Measurements from ENCODE around the gene MS4A4A. TPM values are rescaled to one million over a fixed set of nuclear protein-coding genes. Genes with fewer than 3 reads are reported as not detected.

Gene MS4A4A
- total and polyA plus RNA-seq, 9 of the 15 experiments (the other 6 are each of a cell fraction or from before 2014, with no cell fraction given): 0.77 to 41.4 (median 10.1) TPM

- Histone ChIP-seq H3K79me2 (ENCODE audit: control insufficient read depth, insufficient read depth, low read length) (no peaks in the 10 kb centered on the region), H2AFZ (ENCODE audit: low read depth, low read length) (no peak overlapping the region), H3K27me3 (ENCODE audit: control insufficient read depth in 2 of 2, insufficient read depth in 2 of 2, low read length in 2 of 2) (no peaks in the 10 kb centered on the region), H3K4me1 (replicated peaks in 1 of 2; ENCODE audit: control insufficient read depth in 2 of 2, insufficient read depth in 2 of 2, low read length in 2 of 2) (no peaks in the 10 kb centered on the region), H3K9me1 (ENCODE audit: control insufficient read depth, insufficient read depth, low read length) (no peaks in the 10 kb centered on the region), H4K20me1 (replicated peaks; ENCODE audit: control insufficient read depth, insufficient read depth, low read length) (no peaks in the 10 kb centered on the region), H3K36me3 (ENCODE audit: control insufficient read depth, insufficient read depth, low read length) (no peaks in the 10 kb centered on the region), H3K9ac (ENCODE audit: insufficient read depth in 1 of 2, low read depth in 2 of 2, low read length in 2 of 2) (no peak overlapping the region), H3K4me3 (no peak overlapping the region), H3K27ac (ENCODE audit: extremely low read depth, low read depth, low read length) (no peak overlapping the region), H3K9me3 (replicated peaks; ENCODE audit: control insufficient read depth, insufficient read depth, low read depth, low read length) (peaks cover 2% of the 10 kb centered on the region; the same call in 1 of the 2 replicates), H3K4me2 (ENCODE audit: insufficient read depth, low read length) (no peak overlapping the region)
- intact Hi-C loops (cut with micrococcal nuclease): no loop called here
- no peak for TF ChIP-seq ZNF644 (tag; IDR thresholded peaks at IDR 0.05; ENCODE audit: low read depth)
- no peak for TF ChIP-seq PHF21A (IDR thresholded peaks at IDR 0.05; ENCODE audit: borderline replicate concordance, low read depth)
- no peak for TF ChIP-seq POLR2G (IDR thresholded peaks at IDR 0.05; ENCODE audit: low read depth, low read length)
- TF ChIP-seq CUX1 (CRISPR knock-in tag; IDR thresholded peaks at IDR 0.05): no peak
- TF ChIP-seq C11orf30 (IDR thresholded peaks at IDR 0.05; ENCODE audit: low read depth): no peak
- TF ChIP-seq ZNF408 (CRISPR knock-in tag; IDR thresholded peaks at IDR 0.05; ENCODE audit: low read depth): no peak
- TF ChIP-seq PTBP1 (IDR thresholded peaks at IDR 0.05; ENCODE audit: low read depth, low read length): no peak
- TF ChIP-seq ZNF511 (CRISPR knock-in tag; IDR thresholded peaks at IDR 0.05): no peak
- no peak for TF ChIP-seq ZNF444 (CRISPR knock-in tag; IDR thresholded peaks at IDR 0.05)
- no peak for TF ChIP-seq MCM3 (IDR thresholded peaks at IDR 0.05)
- no peak for TF ChIP-seq HDAC6 (IDR thresholded peaks at IDR 0.05; ENCODE audit: low read depth, low read length)
- no peak for TF ChIP-seq SMC3 (conservative IDR thresholded peaks at IDR 0.05; ENCODE audit: insufficient read depth, low read depth, low read length)
- DNase-seq (ENCODE audit: extremely low read depth in 1 of 4, low spot score in 3 of 4): no peak
- no peak for ATAC-seq
- BruUV-seq (replicated peaks): no TSS peak
- WGBS (ENCODE audit: insufficient coverage, low coverage, missing lambda C conversion rate): 2% methylated on average over 2 of the region's 2 CpGs
- ChIA-PET POLR2A (interaction anchor here (0.6 kb wide), 1 partner anchor 45 kb away, joined by 3 read pairs; no protein-coding TSS in a partner anchor), CTCF (ENCODE audit: low intra/inter-chr PET ratio) (no interaction called here)
- FAIRE-seq: no peak
- in situ Hi-C loops (cut with MboI): no loop called here
These were observed 34.3 kb downstream of the MS4A4A start for GRCh38 chr11:60314635-60315321.
